ENCODE results near the gene RNU4-1. TPM values are rescaled to one million over a fixed set of nuclear protein-coding genes. Genes with fewer than 3 reads are reported as not detected.

Gene RNU4-1
- total RNA-seq, 1 donor from 2014 or later: 976 TPM

GRCh38 chr12:120290609-120291305 lies 2.3 kb downstream of the RNU4-1 start:
- DNase-seq (ENCODE audit: low spot score): no peak

DNA sequence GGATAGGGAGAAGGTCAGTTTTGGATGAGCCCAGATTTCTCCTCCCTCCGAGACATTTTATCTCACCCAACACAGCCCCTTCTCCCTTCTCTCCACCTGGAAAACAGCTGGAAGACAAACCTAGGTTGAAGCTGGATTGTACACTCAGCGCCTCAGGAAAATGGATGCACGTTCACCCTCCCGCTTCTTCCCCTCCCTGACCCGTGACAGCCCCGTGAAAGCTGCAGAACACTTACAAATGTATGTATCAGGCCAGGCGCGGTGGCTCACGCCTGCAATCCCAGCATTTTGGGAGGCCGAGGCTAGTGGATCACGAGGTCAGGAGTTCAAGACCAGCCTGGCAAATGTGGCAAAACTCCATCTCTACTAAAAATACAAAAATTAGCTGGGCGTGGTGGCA lies 5.5 kb downstream of the RNU4-1 start:
- DNase-seq (ENCODE audit: low spot score): no peak

GRCh38 chr12:120286768-120287490 lies 6.1 kb downstream of the RNU4-1 start:
- DNase-seq (ENCODE audit: low spot score): no peak

GRCh38 chr12:120284381-120284780 lies 8.7 kb downstream of the RNU4-1 start:
- no peak for DNase-seq (ENCODE audit: low spot score)

DNA sequence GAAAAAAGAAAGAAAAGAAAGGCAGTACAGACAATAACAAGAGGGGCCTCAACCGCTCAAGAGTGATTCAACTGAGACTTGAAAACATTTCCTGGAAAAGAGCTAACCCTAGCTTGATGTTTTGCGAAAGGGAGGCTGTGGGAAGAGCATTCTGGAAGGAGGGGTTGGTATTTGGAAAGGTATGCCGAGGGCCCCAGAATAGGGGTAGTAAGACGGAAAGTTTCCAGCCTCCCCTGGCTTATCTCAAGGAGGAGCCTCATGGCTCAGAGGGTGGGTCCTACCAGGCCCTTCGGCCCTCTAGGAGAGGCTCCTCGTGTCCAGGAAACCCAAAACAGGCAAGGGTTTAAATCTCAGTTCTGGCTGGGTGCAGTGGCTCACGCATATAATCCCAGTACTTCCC lies 9.7 kb downstream of the RNU4-1 start:
- DNase-seq (ENCODE audit: low spot score): no peak

DNA sequence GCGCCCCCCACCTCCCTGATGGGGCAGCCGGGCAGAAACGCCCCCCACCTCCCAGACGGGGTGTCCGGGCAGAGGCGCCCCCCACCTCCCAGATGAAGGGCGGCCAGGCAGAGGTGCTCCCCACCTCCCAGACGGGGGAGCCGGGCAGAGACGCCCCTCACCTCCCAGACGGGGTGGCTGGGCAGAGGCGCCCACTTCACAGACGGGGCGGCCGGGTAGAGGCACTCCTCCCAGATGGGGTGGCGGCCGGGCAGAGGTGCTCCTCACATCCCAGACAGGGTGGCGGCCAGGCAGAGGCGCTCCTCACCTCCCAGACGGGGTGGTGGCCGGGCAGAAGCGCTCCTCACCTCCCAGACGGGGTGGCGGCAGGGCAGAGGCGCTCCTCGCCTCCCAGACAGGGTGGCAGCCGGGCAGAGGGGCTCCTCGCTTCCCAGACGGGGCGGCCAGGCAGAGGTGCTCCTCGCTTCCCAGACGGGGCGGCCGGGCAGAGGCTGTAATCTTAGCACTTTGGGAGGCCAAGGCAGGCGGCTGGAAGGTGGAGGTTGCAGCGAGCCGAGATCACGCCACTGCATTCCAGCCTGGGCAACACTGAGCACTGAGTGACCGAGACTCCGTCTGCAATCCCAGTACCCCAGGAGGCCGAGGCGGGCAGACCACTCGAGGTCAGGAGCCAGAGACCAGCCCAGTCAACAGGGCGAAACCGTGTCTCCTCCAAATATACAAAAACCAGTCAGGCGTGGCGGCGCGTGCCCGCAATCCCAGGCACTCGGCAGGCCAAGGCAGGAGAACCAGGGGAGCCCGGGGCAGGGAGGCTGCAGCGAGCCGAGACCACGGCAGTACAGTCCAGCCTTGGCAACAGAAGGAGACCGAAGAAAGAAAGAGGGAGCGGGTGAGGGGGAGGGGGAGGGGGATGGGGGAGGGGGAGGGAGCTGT lies 14.6 kb downstream of the RNU4-1 start:
- no peak for DNase-seq (ENCODE audit: low spot score)

GRCh38 chr12:120276734-120277133 lies 16.3 kb downstream of the RNU4-1 start:
- no peak for DNase-seq (ENCODE audit: low spot score)

GRCh38 chr12:120267736-120268135 lies 25.3 kb downstream of the RNU4-1 start:
- no peak for DNase-seq (ENCODE audit: low spot score)

DNA sequence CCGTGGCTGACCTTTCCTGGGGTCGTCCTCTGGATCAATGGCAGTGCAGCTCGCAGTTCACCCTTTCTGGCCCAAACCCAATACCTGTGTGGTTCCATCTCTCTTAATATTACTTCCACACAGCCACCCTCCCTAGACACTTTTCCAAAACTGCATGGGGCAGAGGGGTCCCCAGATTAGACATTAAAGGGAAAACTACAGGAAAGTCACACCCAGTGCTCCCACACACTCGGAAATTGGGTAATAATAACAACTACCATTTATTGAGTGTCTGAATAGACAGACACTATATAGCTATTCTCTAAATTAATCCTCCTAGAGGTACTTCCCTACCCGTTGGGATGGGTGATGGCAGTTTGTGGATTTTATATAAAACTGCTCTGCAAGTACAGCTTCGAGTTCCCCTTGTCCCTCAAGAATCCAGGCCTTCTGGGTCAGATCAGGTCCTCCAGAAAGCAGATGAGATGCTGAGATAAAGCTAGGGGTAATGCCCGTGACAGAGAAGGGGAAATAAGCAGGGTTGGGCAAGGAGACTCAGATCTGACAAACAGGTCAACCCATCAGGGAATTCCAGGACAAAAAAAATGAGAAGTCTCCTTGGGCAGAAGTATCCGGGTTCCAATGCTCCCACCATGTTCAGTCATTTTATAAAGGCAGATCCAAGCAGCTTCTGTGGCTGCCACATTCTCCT lies 26.7 kb downstream of the RNU4-1 start:
- DNase-seq (ENCODE audit: low spot score): no peak

- DNase-seq (ENCODE audit: low spot score): peak; percentile 97
These were observed 27.4 kb downstream of the RNU4-1 start, which contains the start of gene PXN for GRCh38 chr12:120265473-120266179. Gene PXN (minus strand): TSS chr12:120265730. CDS start chr12:120265629, 101 bp downstream.

DNA sequence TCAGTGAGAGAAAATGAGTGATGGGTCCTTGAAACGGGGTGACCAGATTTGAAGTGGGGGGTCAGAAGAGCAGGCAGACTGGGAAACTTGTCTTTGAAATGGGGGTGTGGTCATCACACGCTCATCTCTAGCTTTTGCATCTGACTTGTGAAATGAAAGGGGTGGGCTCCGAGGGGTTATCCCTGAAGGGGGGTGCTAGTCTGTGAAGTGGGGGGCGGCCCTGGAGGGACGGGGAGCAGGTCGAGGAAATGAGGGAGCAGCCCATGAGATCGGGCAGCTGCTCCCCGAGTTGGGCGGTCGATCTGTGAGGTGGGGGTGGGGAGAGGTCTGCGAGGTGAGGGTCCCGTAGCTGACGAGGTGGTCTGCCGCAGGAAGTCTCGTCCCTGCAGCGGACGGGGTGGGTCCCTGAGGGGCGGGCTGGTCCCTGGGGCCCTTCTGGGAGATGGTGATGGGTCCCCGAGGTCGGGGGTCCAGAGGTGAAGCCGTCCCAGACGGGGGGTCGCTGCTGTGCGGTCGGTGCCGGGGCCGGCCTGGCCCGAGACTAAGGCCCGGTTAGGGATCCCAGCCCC lies 28.0 kb downstream of the RNU4-1 start:
- DNase-seq (ENCODE audit: low spot score): no peak

- no peak for DNase-seq (ENCODE audit: low spot score)
These were observed 28.7 kb downstream of the RNU4-1 start for GRCh38 chr12:120264086-120264903.

- no peak for DNase-seq (ENCODE audit: low spot score)
These were observed 29.3 kb downstream of the RNU4-1 start for GRCh38 chr12:120263748-120264085.

DNA sequence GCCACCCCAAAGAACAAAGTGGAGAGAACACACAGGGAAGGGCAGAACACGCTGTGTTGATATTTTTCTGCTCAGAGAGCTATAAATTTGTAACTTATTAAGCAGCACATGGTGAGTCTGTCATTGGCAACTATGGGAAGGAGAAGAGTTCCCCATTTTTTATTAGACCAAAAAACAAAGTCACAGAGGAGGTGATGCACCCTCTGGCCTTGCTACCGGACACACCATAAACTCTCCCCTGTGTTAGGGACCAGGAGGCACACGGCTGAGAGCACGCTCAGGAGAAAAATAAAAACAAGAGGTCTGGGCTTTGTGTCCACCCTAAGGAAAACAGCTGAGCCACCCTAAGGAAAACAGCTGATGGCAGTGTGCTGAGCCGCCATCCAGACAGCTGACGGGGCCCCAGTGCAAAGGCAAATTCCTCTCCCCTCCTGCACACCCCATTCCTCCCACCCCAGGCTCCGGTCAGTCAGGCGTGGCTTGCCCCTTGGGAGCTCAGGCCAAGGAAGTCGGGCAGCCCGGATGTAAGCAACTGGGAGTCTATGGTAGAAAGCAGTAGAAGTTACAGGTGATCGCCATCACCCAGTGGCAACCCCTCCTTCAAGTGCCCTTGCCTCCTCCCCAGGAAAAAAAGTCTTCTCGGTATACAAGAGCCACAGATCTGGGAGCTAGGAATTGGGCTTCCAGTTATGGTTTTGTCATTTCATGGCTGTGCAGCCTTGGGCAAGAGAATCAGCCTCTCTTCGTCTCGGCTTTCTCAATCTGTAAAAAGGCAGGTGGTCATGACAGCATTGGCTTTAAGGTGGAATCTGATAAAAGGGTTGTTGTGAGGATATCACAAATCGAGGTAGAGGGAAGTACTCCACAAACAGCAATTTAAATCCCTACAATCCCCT lies 29.9 kb downstream of the RNU4-1 start:
- no peak for DNase-seq (ENCODE audit: low spot score)

DNA sequence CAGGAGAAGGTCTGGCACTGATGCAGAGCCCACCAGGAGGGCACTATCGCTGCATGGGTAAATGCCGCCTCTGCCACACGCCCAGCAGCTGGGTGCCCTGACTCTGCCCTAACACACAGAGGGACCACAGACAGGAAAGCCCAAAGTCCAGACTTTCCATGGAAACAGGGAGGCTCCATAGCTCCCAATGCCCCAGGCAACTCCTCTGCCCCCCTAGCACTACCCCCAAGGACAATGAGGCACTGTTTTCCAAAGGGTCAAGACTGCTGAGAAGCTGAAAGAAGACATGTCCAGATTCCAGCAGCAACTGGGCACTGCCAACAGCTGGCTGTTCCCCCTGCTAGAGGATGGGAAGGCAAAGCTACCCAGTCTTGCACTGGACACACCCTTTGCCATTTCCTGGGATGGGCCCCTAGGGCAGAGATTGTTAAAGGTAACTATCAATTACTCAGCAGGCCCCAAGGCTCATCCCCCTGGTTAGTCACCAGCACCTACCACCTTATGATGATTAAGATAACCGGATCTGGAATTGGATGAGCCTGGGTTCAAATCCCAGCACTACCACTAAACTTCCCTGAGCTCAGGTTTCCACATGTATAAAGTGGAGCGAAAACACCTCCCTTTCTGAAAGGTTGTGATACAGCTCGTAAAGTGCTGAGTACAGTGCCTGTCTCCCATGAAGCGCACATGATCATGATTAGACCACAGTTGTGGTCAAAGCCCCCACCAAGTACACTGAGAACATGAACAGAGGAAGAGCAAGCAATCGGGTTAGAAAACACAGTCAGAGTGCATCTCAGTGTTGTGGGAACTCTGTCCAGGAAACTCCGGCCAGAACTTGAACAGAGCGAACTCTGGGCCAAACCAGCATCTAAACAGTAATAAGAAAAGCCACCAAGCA lies 30.8 kb downstream of the RNU4-1 start:
- no peak for DNase-seq (ENCODE audit: low spot score)

DNA sequence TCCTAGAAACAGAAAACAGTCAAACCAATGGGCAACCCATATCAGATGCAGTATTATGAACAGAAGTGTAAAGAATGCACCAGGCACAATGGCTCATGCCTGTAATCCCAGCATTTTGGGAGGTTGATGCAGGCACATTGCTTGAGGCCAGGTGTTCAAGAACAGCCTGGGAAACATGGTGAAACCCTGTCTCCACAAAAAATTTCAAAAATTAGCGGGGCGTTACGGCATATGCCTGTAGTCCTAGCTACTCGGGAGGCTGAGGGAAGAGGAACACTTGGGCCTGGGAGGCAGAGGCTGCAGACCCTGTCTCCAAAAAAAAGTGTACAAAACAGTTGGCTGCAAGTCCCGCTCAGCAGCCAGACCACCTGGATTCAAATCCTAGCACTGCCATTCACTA lies 32.4 kb downstream of the RNU4-1 start:
- no peak for DNase-seq (ENCODE audit: low spot score)

Data from mesenteric fat pad (tissue), 1 donor.